Fibroblast of lung (primary cell): ENCODE data around the gene COMT. TPM values are rescaled to one million over a fixed set of nuclear protein-coding genes. Genes with fewer than 3 reads are reported as not detected.
"Not testable (repeated sequence)": the region's sequence is repeated elsewhere in the genome, so short reads cannot be mapped to it uniquely, and the experiment has no call there.

Experiments
- DNase-seq, 2 donors: peaks; one replicate each; pipeline versions ENCODE4 v3.0.0 to v3.0.0-alpha.2; 2010; ENCODE audit warnings: low read depth in 2 of 2
- H2AFZ ChIP-seq: 2 replicates; pipeline ENCODE4 v1.5.1; 2012; ENCODE audit warnings: low read length, control low read depth, inconsistent platforms
- H3K27ac ChIP-seq: 2 replicates; pipeline ENCODE4 v1.5.1; 2011; ENCODE audit warnings: low read length, control low read depth; ENCODE audit not compliant: insufficient read depth
- H3K27me3 ChIP-seq: 2 replicates; pipeline ENCODE4 v1.5.1; 2011; ENCODE audit warnings: mild to moderate bottlenecking, low read length; ENCODE audit not compliant: control insufficient read depth, insufficient read depth
- H3K36me3 ChIP-seq: 2 replicates; pipeline ENCODE4 v1.5.1; 2011; ENCODE audit warnings: low read length; ENCODE audit not compliant: control insufficient read depth, insufficient read depth
- H3K4me1 ChIP-seq: 2 replicates; pipeline ENCODE4 v1.5.1; 2011; ENCODE audit warnings: low read length; ENCODE audit not compliant: control insufficient read depth, insufficient read depth; ENCODE audit errors: extremely low read depth
- H3K4me2 ChIP-seq: 2 replicates; pipeline ENCODE4 v1.5.1; 2011; ENCODE audit warnings: low read length, control low read depth; ENCODE audit not compliant: insufficient read depth; ENCODE audit errors: extremely low read depth
- H3K4me3 ChIP-seq, 4 experiments: fragments of 200-600 bp in 1 of 4; sonication (generic) in 1 of 4; replicated peaks in 1 of 4; 2 replicates each; pipeline ENCODE4 v1.5.1; 2011 to 2016; ENCODE audit warnings: low read length in 4 of 4, low read depth in 3 of 4, mild to moderate bottlenecking in 3 of 4, control low read depth in 2 of 4, inconsistent platforms in 1 of 4, mixed read lengths in 1 of 4; ENCODE audit not compliant: insufficient read depth in 1 of 4; ENCODE audit errors: control extremely low read depth in 1 of 4
- H3K79me2 ChIP-seq: 2 replicates; pipeline ENCODE4 v1.5.1; 2012; ENCODE audit warnings: mild to moderate bottlenecking, low read length, inconsistent platforms; ENCODE audit not compliant: control insufficient read depth, insufficient read depth
- H3K9ac ChIP-seq: 2 replicates; pipeline ENCODE4 v1.5.1; 2011; ENCODE audit warnings: mild to moderate bottlenecking, low read length, control low read depth; ENCODE audit not compliant: insufficient read depth
- H3K9me3 ChIP-seq: 2 replicates; pipeline ENCODE4 v1.5.1; 2012; ENCODE audit warnings: low read depth, low read length; ENCODE audit not compliant: control insufficient read depth, insufficient read depth
- H4K20me1 ChIP-seq: 2 replicates; pipeline ENCODE4 v1.5.1; 2011; ENCODE audit warnings: low read length; ENCODE audit not compliant: control insufficient read depth, insufficient read depth; ENCODE audit errors: extremely low read depth
- CTCF ChIP-seq, 2 donors: IDR thresholded peaks in 1 of 2; conservative IDR thresholded peaks in 1 of 2; 1 replicate in 1 of 2; 2 replicates in 1 of 2; pipeline ENCODE4 v1.5.1; 2011 to 2012; ENCODE audit warnings: low read length in 2 of 2, control low read depth in 1 of 2, inconsistent platforms in 1 of 2, low read depth in 1 of 2, mild to moderate bottlenecking in 1 of 2
- EZH2 ChIP-seq: IDR thresholded peaks from 2 replicates; pipeline ENCODE4 v1.5.1; 2012; ENCODE audit warnings: low read length, control low read depth, mild to moderate bottlenecking; ENCODE audit errors: missing control alignments
- polyA plus RNA-seq, 2 donors: library from polyadenylated mRNA; depleted of rRNA in 1 of 2; stranded (reverse) in 1 of 2; unstranded in 1 of 2; fragments of >200 nt; gene quantifications; 2 replicates each; pipeline ENCODE4 v1.2.1, GENCODE V29; 2011 to 2012; ENCODE audit warnings: missing spikeins in 1 of 2
- total RNA-seq: library from RNA; depleted of rRNA; stranded (reverse); fragments of >200 nt; gene quantifications from 2 replicates; pipeline ENCODE4 v1.2.1, GENCODE V29; 2014

COMT gene
- total and polyA plus RNA-seq, 2 donors (not counting 1 experiment from before 2014, with no cell fraction given): 208 to 305 TPM

- H3K27me3 ChIP-seq: no peaks in the 10 kb centered on the region
- no peaks in the 10 kb centered on the region for H3K79me2 ChIP-seq
- H3K4me1 ChIP-seq: no peaks in the 10 kb centered on the region
- H4K20me1 ChIP-seq: no peaks in the 10 kb centered on the region
- H3K4me2 ChIP-seq: no peak overlapping the region
- H3K9ac ChIP-seq: no peak overlapping the region
- no peak for DNase-seq
- H3K4me3 ChIP-seq: no peak overlapping the region
- no peak for TF ChIP-seq CTCF (conservative IDR thresholded peaks at IDR 0.05 in 1 of 2, IDR thresholded peaks at IDR 0.05 in 1 of 2; ENCODE audit: low read depth in 1 of 2, low read length in 2 of 2)
- no peak for TF ChIP-seq EZH2
- H3K9me3 ChIP-seq: no peaks in the 10 kb centered on the region
- H3K36me3 ChIP-seq: no peaks in the 10 kb centered on the region
- no peak overlapping the region for H2AFZ ChIP-seq
- no peak overlapping the region for H3K27ac ChIP-seq
Measured at GRCh38 chr22:19931514-19931913, 10.1 kb upstream of the COMT start.

- H3K27ac ChIP-seq: no peak overlapping the region
- no peaks in the 10 kb centered on the region for H3K79me2 ChIP-seq
- no peak for TF ChIP-seq CTCF (conservative IDR thresholded peaks at IDR 0.05 in 1 of 2, IDR thresholded peaks at IDR 0.05 in 1 of 2; ENCODE audit: low read depth in 1 of 2, low read length in 2 of 2)
- no peak for DNase-seq
- no peaks in the 10 kb centered on the region for H3K9me3 ChIP-seq
- no peaks in the 10 kb centered on the region for H4K20me1 ChIP-seq
- H2AFZ ChIP-seq: no peak overlapping the region
- no peaks in the 10 kb centered on the region for H3K27me3 ChIP-seq
- H3K4me3 ChIP-seq: no peak overlapping the region
- H3K36me3 ChIP-seq: no peaks in the 10 kb centered on the region
- H3K9ac ChIP-seq: no peak overlapping the region
- no peaks in the 10 kb centered on the region for H3K4me1 ChIP-seq
- H3K4me2 ChIP-seq: no peak overlapping the region
Measured at GRCh38 chr22:19932367-19933206, 9.0 kb upstream of the COMT start.

DNA sequence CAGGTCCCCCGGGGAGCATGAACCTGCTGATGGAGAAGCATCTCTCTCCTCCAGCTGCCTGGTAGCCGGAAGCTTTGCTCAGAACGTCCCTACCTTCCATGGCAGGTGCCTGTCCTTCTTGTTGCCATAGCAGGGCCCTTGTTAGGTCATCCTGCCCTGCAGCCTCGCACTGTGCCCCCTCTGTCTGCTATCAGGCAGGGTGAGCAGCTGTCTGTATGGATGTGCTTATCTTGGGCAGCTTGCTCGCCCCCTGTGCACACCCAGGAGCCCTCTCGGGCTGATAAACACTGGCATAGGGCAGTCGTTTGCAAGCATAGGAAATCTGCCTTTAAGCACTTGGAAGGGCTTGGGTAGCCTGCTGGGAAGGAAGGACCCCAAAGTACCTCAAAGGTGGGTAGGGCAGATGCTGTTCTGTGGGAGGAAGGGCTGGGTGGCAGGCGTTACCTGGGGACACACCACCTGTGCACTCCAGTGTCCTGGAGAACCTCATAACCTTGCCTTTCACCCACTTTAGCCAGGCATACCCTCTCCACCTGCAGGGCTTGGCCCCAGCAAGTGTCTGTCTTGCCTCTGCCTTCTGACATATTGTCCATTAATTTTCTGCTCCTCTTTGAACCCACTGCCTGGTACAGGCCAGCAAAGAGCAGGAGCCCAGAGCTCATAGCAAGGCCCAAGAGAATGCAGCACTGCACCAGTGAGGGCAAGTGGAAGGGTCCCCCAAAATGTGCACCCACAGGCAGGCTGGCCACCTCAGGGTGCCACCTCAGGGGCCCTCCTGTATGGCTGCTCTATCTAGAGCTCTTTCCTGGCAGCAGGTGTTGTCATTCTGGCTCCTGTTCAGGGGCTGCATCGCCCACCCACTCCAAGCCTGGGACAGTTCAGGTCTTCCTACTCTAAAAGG lies 8.0 kb upstream of the COMT start:
- no peak for DNase-seq
- H3K9ac ChIP-seq: no peak overlapping the region
- no peaks in the 10 kb centered on the region for H3K79me2 ChIP-seq
- TF ChIP-seq EZH2 (no peak), CTCF (conservative IDR thresholded peaks at IDR 0.05 in 1 of 2, IDR thresholded peaks at IDR 0.05 in 1 of 2; ENCODE audit: low read depth in 1 of 2, low read length in 2 of 2) (no peak)
- H3K27ac ChIP-seq: no peak overlapping the region
- no peak overlapping the region for H3K4me3 ChIP-seq
- H3K27me3 ChIP-seq: no peaks in the 10 kb centered on the region
- no peak overlapping the region for H2AFZ ChIP-seq
- no peaks in the 10 kb centered on the region for H4K20me1 ChIP-seq
- no peak overlapping the region for H3K4me2 ChIP-seq
- H3K9me3 ChIP-seq: no peaks in the 10 kb centered on the region
- no peaks in the 10 kb centered on the region for H3K36me3 ChIP-seq
- no peaks in the 10 kb centered on the region for H3K4me1 ChIP-seq

DNA sequence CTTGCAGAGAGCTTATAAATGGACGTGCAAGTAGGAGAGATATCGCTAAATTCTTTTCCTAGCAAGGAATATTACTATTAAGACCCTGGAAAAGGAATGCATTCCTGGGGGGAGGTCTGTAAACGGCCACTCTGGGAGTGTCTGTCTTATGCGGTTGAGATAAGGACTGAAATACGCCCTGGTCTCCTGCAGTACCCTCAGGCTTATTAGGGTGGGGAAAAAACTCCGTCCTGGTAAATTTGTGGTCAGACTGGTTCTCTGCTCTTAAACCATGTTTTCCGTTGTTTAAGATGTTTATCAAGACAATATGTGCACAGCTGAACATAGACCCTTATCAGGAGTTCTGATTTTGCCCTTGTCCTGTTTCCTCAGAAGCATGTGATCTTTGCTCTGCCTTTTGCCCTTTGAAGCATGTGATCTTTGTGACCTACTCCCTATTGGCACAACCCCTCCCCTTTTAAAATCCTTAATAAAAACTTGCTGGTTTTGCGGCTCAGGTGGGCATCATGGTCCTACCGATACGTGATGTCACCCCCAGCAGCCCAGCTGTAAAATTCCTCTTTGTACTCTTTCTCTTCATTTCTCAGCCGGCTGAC lies 6.4 kb upstream of the COMT start:
- H3K79me2 ChIP-seq, H3K9ac ChIP-seq, H3K4me3 ChIP-seq, H3K4me2 ChIP-seq, H2AFZ ChIP-seq, DNase-seq, H3K4me1 ChIP-seq, H3K9me3 ChIP-seq, H3K36me3 ChIP-seq, H3K27me3 ChIP-seq, H4K20me1 ChIP-seq, H3K27ac ChIP-seq: not testable (repeated sequence)
